GM20431 (cell line): Measurements from ENCODE around the gene SIX1.

Source experiments
- in situ Hi-C: fragments of 300-500 bp; cut with MseI, MboI; formaldehyde crosslinking; loops from one replicate; pipeline ENCODE4 v1.15.0; 2020; ENCODE audit warnings: low sequenced_read_pairs; ENCODE audit not compliant: unreplicated experiment

The SIX1 gene

GRCh38 chr14:60618241-60618640 lies 31.0 kb downstream of the SIX1 start:
- in situ Hi-C loops = no loop called here

GRCh38 chr14:60616461-60616959 lies 32.8 kb downstream of the SIX1 start:
- in situ Hi-C loops = no loop called here

- in situ Hi-C loops = no loop called here
Observed at GRCh38 chr14:60602291-60602690, 47.0 kb downstream of the SIX1 start.

GRCh38 chr14:60599727-60600126 lies 49.5 kb downstream of the SIX1 start:
- in situ Hi-C loops = no loop called here

GRCh38 chr14:60596139-60596538 lies 53.1 kb downstream of the SIX1 start:
- in situ Hi-C loops = no loop called here

- in situ Hi-C loops = no loop called here
Observed at GRCh38 chr14:60594062-60594461, 55.2 kb downstream of the SIX1 start.
